Liver (tissue), 3 donors: Measurements from ENCODE around the gene RGS18.

Experiments
- EGR1 ChIP-seq, 2 donors: IDR thresholded peaks; 2 replicates each; pipeline ENCODE4 v1.6.1; 2016 to 2018; ENCODE audit warnings: antibody characterized with exemption in 2 of 2, low read depth in 2 of 2
- GABPA ChIP-seq, 2 donors: IDR thresholded peaks in 1 of 2; conservative IDR thresholded peaks in 1 of 2; 2 replicates each; pipeline ENCODE4 v1.6.1; 2016; ENCODE audit warnings: antibody characterized with exemption in 2 of 2, mild to moderate bottlenecking in 1 of 2, moderate library complexity in 1 of 2
- RAD21 ChIP-seq, 2 donors: IDR thresholded peaks; 2 replicates each; pipeline ENCODE4 v1.6.1; 2016; ENCODE audit warnings: antibody characterized with exemption in 2 of 2, mild to moderate bottlenecking in 2 of 2
- SP1 ChIP-seq: IDR thresholded peaks from 2 replicates; pipeline ENCODE4 v1.6.1; 2018; ENCODE audit warnings: antibody characterized with exemption, mild to moderate bottlenecking
- TAF1 ChIP-seq: conservative IDR thresholded peaks from 2 replicates; pipeline ENCODE4 v1.6.1; 2016; ENCODE audit warnings: antibody characterized with exemption, mild to moderate bottlenecking
- TF ChIP-seq, protein P1 (sequence below): fragments of 150-350 bp; IDR thresholded peaks from 2 replicates; pipeline ENCODE4 v1.5.1; 2017; ENCODE audit warnings: improper control_type of control experiment, low read depth, low read length; ENCODE audit not compliant: missing input control
- TF ChIP-seq, protein P2 (sequence below): IDR thresholded peaks from 2 replicates; pipeline ENCODE4 v1.6.1; 2016; ENCODE audit warnings: antibody characterized with exemption
- TF ChIP-seq, protein P3 (sequence below): IDR thresholded peaks from 2 replicates; pipeline ENCODE4 v1.6.1; 2016; ENCODE audit warnings: antibody characterized with exemption
- TF ChIP-seq, protein P4 (sequence below): IDR thresholded peaks from 2 replicates; pipeline ENCODE4 v1.6.1; 2016; ENCODE audit warnings: antibody characterized with exemption
- TF ChIP-seq, protein P5 (sequence below): IDR thresholded peaks from 2 replicates; pipeline ENCODE4 v1.6.1; 2016; ENCODE audit warnings: antibody characterized with exemption, mild to moderate bottlenecking
- donor health status: healthy.
- donor health status: healthy.

DNA sequence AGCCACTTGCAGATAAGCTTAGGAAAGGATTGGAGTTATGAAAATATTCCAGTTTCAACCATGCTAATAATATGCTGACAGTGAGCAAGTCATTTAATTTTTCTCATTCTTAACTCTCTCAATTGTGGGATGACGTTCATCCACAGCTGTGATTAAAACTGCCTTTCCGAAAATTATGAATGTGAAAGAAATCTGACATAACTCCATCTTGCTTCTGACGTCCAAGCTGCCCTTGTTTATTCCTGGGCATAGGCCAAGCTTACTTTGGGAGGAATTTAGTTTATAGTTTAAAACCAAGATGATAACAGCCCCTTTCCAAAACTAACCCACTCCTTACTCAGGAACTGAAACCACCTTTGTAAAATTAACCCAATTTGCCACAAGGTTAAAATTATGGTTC lies 11.0 kb upstream of the RGS18 start:
- TF ChIP-seq, protein P1, sequence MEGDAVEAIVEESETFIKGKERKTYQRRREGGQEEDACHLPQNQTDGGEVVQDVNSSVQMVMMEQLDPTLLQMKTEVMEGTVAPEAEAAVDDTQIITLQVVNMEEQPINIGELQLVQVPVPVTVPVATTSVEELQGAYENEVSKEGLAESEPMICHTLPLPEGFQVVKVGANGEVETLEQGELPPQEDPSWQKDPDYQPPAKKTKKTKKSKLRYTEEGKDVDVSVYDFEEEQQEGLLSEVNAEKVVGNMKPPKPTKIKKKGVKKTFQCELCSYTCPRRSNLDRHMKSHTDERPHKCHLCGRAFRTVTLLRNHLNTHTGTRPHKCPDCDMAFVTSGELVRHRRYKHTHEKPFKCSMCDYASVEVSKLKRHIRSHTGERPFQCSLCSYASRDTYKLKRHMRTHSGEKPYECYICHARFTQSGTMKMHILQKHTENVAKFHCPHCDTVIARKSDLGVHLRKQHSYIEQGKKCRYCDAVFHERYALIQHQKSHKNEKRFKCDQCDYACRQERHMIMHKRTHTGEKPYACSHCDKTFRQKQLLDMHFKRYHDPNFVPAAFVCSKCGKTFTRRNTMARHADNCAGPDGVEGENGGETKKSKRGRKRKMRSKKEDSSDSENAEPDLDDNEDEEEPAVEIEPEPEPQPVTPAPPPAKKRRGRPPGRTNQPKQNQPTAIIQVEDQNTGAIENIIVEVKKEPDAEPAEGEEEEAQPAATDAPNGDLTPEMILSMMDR = no peak
- TF ChIP-seq, protein P2, sequence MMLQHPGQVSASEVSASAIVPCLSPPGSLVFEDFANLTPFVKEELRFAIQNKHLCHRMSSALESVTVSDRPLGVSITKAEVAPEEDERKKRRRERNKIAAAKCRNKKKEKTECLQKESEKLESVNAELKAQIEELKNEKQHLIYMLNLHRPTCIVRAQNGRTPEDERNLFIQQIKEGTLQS = no peak
- TF ChIP-seq, protein P3, sequence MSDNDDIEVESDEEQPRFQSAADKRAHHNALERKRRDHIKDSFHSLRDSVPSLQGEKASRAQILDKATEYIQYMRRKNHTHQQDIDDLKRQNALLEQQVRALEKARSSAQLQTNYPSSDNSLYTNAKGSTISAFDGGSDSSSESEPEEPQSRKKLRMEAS = no peak
- TF ChIP-seq GABPA (IDR thresholded peaks at IDR 0.05 in 1 of 2, conservative IDR thresholded peaks at IDR 0.05 in 1 of 2) (no peak), TAF1 (no peak), SP1 (no peak), EGR1 (IDR thresholded peaks at IDR 0.05; ENCODE audit: low read depth in 2 of 2) (no peak), RAD21 (IDR thresholded peaks at IDR 0.05) (no peak)
- TF ChIP-seq, protein P4, sequence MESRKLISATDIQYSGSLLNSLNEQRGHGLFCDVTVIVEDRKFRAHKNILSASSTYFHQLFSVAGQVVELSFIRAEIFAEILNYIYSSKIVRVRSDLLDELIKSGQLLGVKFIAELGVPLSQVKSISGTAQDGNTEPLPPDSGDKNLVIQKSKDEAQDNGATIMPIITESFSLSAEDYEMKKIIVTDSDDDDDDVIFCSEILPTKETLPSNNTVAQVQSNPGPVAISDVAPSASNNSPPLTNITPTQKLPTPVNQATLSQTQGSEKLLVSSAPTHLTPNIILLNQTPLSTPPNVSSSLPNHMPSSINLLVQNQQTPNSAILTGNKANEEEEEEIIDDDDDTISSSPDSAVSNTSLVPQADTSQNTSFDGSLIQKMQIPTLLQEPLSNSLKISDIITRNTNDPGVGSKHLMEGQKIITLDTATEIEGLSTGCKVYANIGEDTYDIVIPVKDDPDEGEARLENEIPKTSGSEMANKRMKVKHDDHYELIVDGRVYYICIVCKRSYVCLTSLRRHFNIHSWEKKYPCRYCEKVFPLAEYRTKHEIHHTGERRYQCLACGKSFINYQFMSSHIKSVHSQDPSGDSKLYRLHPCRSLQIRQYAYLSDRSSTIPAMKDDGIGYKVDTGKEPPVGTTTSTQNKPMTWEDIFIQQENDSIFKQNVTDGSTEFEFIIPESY = no peak
- TF ChIP-seq, protein P5, sequence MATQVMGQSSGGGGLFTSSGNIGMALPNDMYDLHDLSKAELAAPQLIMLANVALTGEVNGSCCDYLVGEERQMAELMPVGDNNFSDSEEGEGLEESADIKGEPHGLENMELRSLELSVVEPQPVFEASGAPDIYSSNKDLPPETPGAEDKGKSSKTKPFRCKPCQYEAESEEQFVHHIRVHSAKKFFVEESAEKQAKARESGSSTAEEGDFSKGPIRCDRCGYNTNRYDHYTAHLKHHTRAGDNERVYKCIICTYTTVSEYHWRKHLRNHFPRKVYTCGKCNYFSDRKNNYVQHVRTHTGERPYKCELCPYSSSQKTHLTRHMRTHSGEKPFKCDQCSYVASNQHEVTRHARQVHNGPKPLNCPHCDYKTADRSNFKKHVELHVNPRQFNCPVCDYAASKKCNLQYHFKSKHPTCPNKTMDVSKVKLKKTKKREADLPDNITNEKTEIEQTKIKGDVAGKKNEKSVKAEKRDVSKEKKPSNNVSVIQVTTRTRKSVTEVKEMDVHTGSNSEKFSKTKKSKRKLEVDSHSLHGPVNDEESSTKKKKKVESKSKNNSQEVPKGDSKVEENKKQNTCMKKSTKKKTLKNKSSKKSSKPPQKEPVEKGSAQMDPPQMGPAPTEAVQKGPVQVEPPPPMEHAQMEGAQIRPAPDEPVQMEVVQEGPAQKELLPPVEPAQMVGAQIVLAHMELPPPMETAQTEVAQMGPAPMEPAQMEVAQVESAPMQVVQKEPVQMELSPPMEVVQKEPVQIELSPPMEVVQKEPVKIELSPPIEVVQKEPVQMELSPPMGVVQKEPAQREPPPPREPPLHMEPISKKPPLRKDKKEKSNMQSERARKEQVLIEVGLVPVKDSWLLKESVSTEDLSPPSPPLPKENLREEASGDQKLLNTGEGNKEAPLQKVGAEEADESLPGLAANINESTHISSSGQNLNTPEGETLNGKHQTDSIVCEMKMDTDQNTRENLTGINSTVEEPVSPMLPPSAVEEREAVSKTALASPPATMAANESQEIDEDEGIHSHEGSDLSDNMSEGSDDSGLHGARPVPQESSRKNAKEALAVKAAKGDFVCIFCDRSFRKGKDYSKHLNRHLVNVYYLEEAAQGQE = no peak
